Measurements from ENCODE around the gene ZBTB47.

Gene ZBTB47

DNA sequence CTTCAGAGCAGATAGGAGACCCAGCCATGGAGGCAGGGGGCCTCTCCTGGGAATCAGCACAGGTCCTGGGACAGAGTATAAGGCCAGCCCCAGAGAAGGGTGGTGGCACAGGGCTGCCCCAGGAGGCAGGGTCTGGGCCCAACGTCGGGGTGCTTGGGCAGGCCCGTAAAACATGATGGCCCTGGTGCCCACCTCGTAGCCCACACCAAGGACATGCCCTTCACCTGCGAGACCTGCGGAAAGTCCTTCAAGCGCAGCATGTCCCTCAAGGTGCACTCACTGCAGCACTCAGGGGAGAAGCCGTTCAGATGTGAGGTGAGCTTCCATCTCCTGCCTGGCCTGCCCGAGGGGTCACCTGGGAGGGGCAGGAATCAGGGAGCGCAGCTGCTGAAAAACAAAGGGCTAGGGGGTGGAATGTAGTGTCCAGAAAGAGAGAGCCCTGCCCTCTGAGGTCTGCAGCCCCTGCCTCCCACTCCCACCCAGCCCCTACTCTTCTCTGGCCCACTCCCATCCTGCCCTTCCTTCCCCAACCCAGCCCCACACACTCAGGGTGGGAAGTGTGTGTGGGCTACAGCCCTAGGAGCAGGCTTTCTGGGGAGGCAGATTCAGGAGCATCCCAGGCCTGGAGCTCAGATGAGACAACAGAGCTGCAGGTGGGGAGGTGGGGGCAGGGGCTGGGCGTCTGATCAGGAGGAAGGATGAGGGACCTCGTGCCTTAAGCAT, 9.5 kb downstream of the ZBTB47 start:
- Histone ChIP-seq H3K14ac (ENCODE audit: low read length) (peak overlapping the region; percentile 41), H3K4me2 (ENCODE audit: insufficient read depth, low read length, poor library complexity, severe bottlenecking) (no peak overlapping the region), H2BK120ac (ENCODE audit: low read depth, low read length) (peak overlapping the region; percentile 26), H3K23ac (ENCODE audit: low read depth, low read length, poor library complexity) (no peak overlapping the region), H2AFZ (ENCODE audit: low read length) (no peak overlapping the region), H3K27ac (replicated peaks; ENCODE audit: low read length) (no peak overlapping the region), H2BK5ac (ENCODE audit: low read length) (no peak overlapping the region), H3K9ac (ENCODE audit: low read depth, low read length, poor library complexity) (no peak overlapping the region), H2BK15ac (ENCODE audit: low read length) (no peak overlapping the region), H2AK5ac (ENCODE audit: low read depth, low read length) (peak overlapping the region; percentile 69), H4K8ac (ENCODE audit: low read depth, low read length) (no peak overlapping the region), H3K18ac (ENCODE audit: low read length) (peak overlapping the region; percentile 12), H3K4me1 (ENCODE audit: control insufficient read depth in 2 of 2, insufficient read depth in 1 of 2, low read depth in 1 of 2, low read length in 2 of 2) (peaks cover 0 to 14% of the 10 kb centered on the region in 2 donors), H3K4ac (ENCODE audit: low read length) (no peak overlapping the region), H3K9me3 (replicated peaks in 1 of 2; ENCODE audit: control insufficient read depth in 2 of 2, insufficient read depth in 1 of 2, low read depth in 1 of 2, low read length in 2 of 2) (no peaks in the 10 kb centered on the region), H3K27me3 (ENCODE audit: control insufficient read depth in 3 of 3, insufficient read depth in 3 of 3, low read depth in 1 of 3, low read length in 3 of 3) (no peaks in the 10 kb centered on the region), H3K36me3 (replicated peaks in 1 of 2; ENCODE audit: control insufficient read depth in 2 of 2, insufficient read depth in 2 of 2, low read length in 2 of 2) (peaks cover 8 to 10% of the 10 kb centered on the region in 2 donors), H3K4me3 (ENCODE audit: low read length in 2 of 2) (peak overlapping the region in 1 of 2 donors; percentile 27), H4K91ac (ENCODE audit: low read depth, low read length, poor library complexity) (no peak overlapping the region), H3K79me1 (ENCODE audit: low read depth, low read length) (no peaks in the 10 kb centered on the region), H2BK12ac (ENCODE audit: low read length) (no peak overlapping the region)
- DNase-seq (ENCODE audit: low spot score), result no peak
- no CpG with 5 or more reads among the region's 12 CpGs for WGBS, 2 donors (ENCODE audit: extremely low coverage in 2 of 2, insufficient read length in 2 of 2, insufficient replicate concordance in 1 of 2)

DNA sequence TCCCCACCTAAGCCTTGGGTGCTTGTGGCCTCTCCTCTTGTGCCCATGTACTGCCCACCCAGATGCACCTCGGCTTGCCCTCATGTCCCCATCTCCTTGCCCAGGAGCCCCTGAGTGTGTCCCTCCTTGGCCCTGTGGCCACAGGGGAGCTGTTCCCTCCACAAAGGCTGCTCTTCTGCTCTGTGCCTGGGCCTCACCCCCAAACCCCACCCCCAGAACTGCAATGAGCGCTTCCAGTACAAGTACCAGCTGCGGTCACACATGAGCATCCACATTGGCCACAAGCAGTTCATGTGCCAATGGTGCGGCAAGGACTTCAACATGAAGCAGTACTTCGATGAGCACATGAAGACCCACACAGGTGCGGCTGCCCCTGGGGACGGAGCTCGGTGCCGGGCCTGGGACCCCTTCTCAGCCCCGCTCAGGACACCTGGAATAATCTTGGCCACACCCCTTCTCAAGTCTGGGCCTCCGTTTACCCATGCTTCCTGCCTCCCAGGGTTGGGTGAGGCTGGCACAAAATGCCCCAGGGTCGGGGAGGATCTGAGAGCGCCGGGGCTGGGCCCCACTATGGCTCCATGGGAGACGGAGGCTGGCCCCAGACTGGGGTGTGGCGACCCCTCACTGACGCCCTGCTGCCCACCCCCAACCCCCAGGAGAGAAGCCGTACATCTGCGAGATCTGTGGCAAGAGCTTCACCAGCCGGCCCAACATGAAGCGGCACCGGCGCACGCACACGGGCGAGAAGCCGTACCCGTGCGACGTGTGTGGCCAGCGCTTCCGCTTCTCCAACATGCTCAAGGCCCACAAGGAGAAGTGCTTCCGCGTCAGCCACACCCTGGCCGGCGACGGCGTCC, 10.3 kb downstream of the ZBTB47 start:
- peak overlapping the region; percentile 34 for H3K23ac ChIP-seq (ENCODE audit: low read depth, low read length, poor library complexity)
- no peak overlapping the region for H3K14ac ChIP-seq (ENCODE audit: low read length)
- peaks cover 0 to 16% of the 10 kb centered on the region in 2 donors for H3K4me1 ChIP-seq (ENCODE audit: control insufficient read depth in 2 of 2, insufficient read depth in 1 of 2, low read depth in 1 of 2, low read length in 2 of 2)
- no peak overlapping the region for H3K4me2 ChIP-seq (ENCODE audit: insufficient read depth, low read length, poor library complexity, severe bottlenecking)
- H2AFZ ChIP-seq (ENCODE audit: low read length), result no peak overlapping the region
- no peak overlapping the region for H2BK15ac ChIP-seq (ENCODE audit: low read length)
- H3K9me3 ChIP-seq (replicated peaks in 1 of 2; ENCODE audit: control insufficient read depth in 2 of 2, insufficient read depth in 1 of 2, low read depth in 1 of 2, low read length in 2 of 2), result peaks cover 0 to 2% of the 10 kb centered on the region in 2 donors
- H3K9ac ChIP-seq (ENCODE audit: low read depth, low read length, poor library complexity), result no peak overlapping the region
- H2BK5ac ChIP-seq (ENCODE audit: low read length), result peak overlapping the region; percentile 13
- H3K36me3 ChIP-seq (replicated peaks in 1 of 2; ENCODE audit: control insufficient read depth in 2 of 2, insufficient read depth in 2 of 2, low read length in 2 of 2), result peaks cover 4% of the 10 kb centered on the region in 2 donors
- H3K27ac ChIP-seq (replicated peaks; ENCODE audit: low read length), result no peak overlapping the region
- peak overlapping the region; percentile 18 for H3K18ac ChIP-seq (ENCODE audit: low read length)
- H4K8ac ChIP-seq (ENCODE audit: low read depth, low read length), result peak overlapping the region; percentile 87
- H2BK12ac ChIP-seq (ENCODE audit: low read length), result no peak overlapping the region
- no peaks in the 10 kb centered on the region for H3K27me3 ChIP-seq (ENCODE audit: control insufficient read depth in 3 of 3, insufficient read depth in 3 of 3, low read depth in 1 of 3, low read length in 3 of 3)
- H2AK5ac ChIP-seq (ENCODE audit: low read depth, low read length), result peak overlapping the region; percentile 69
- WGBS, 2 donors (ENCODE audit: extremely low coverage in 2 of 2, insufficient read length in 2 of 2, insufficient replicate concordance in 1 of 2), result no CpG with 5 or more reads among the region's 38 CpGs
- no peak overlapping the region for H3K4me3 ChIP-seq (ENCODE audit: low read length in 2 of 2)
- no peak for DNase-seq (ENCODE audit: low spot score)
- no peaks in the 10 kb centered on the region for H3K79me1 ChIP-seq (ENCODE audit: low read depth, low read length)
- no peak overlapping the region for H2BK120ac ChIP-seq (ENCODE audit: low read depth, low read length)
- peak overlapping the region; percentile 19 for H4K91ac ChIP-seq (ENCODE audit: low read depth, low read length, poor library complexity)
- H3K4ac ChIP-seq (ENCODE audit: low read length), result no peak overlapping the region

DNA sequence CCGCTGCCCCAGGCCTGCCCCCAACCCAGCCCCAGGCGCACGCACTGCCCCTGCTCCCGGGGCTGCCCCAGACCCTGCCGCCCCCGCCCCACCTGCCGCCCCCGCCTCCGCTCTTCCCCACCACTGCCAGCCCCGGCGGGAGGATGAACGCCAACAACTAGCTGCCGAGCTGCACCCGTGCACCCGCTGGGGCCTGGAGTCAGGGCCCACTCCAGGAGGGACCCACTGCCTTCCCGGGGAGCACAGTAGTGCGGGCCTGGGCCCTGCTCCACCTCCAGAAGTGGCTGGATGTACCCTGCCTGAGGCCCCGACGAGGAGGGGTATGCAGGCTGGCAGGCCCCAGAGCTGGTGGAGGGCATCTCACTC, 10.9 kb downstream of the ZBTB47 start:
- H3K4me3 ChIP-seq (ENCODE audit: low read length in 2 of 2), result no peak overlapping the region
- no peak overlapping the region for H3K14ac ChIP-seq (ENCODE audit: low read length)
- H3K23ac ChIP-seq (ENCODE audit: low read depth, low read length, poor library complexity), result no peak overlapping the region
- no peak overlapping the region for H3K9ac ChIP-seq (ENCODE audit: low read depth, low read length, poor library complexity)
- no peak overlapping the region for H3K4me2 ChIP-seq (ENCODE audit: insufficient read depth, low read length, poor library complexity, severe bottlenecking)
- no CpG with 5 or more reads among the region's 19 CpGs for WGBS, 2 donors (ENCODE audit: extremely low coverage in 2 of 2, insufficient read length in 2 of 2, insufficient replicate concordance in 1 of 2)
- no peaks in the 10 kb centered on the region for H3K27me3 ChIP-seq (ENCODE audit: control insufficient read depth in 3 of 3, insufficient read depth in 3 of 3, low read depth in 1 of 3, low read length in 3 of 3)
- no peak for DNase-seq (ENCODE audit: low spot score)
- peaks cover 0 to 4% of the 10 kb centered on the region in 2 donors for H3K9me3 ChIP-seq (replicated peaks in 1 of 2; ENCODE audit: control insufficient read depth in 2 of 2, insufficient read depth in 1 of 2, low read depth in 1 of 2, low read length in 2 of 2)
- no peak overlapping the region for H4K91ac ChIP-seq (ENCODE audit: low read depth, low read length, poor library complexity)
- peaks cover 0 to 16% of the 10 kb centered on the region in 2 donors for H3K4me1 ChIP-seq (ENCODE audit: control insufficient read depth in 2 of 2, insufficient read depth in 1 of 2, low read depth in 1 of 2, low read length in 2 of 2)
- H2AK5ac ChIP-seq (ENCODE audit: low read depth, low read length), result no peak overlapping the region
- H2AFZ ChIP-seq (ENCODE audit: low read length), result no peak overlapping the region
- H2BK15ac ChIP-seq (ENCODE audit: low read length), result no peak overlapping the region
- H2BK12ac ChIP-seq (ENCODE audit: low read length), result no peak overlapping the region
- H3K79me1 ChIP-seq (ENCODE audit: low read depth, low read length), result no peaks in the 10 kb centered on the region
- H3K4ac ChIP-seq (ENCODE audit: low read length), result no peak overlapping the region
- H2BK5ac ChIP-seq (ENCODE audit: low read length), result no peak overlapping the region
- H3K18ac ChIP-seq (ENCODE audit: low read length), result no peak overlapping the region
- H3K27ac ChIP-seq (replicated peaks; ENCODE audit: low read length), result no peak overlapping the region
- peaks cover 3 to 4% of the 10 kb centered on the region in 2 donors for H3K36me3 ChIP-seq (replicated peaks in 1 of 2; ENCODE audit: control insufficient read depth in 2 of 2, insufficient read depth in 2 of 2, low read length in 2 of 2)
- H4K8ac ChIP-seq (ENCODE audit: low read depth, low read length), result no peak overlapping the region
- no peak overlapping the region for H2BK120ac ChIP-seq (ENCODE audit: low read depth, low read length)

Data from neuronal stem cell (in vitro differentiated cells).